GM23338 (cell line): ENCODE results near the gene CFAP298. TPM values are rescaled to one million over a fixed set of nuclear protein-coding genes. Genes with fewer than 3 reads are reported as not detected.

Experiments used
- ATAC-seq: fragments of 200-7000 bp; cut with Tn5 transposase; 3 replicates; pipeline ENCODE4 v1.9.1; 2020
- DNase-seq: peaks from one replicate; pipeline ENCODE4 v3.0.0-alpha.2; 2015; ENCODE audit warnings: low spot score
- H2AFZ ChIP-seq: fragments of 200-600 bp; sonication (generic); 2 replicates; pipeline ENCODE4 v1.8.0; 2016; ENCODE audit warnings: antibody characterized with exemption, mild to moderate bottlenecking, moderate library complexity
- H3F3A ChIP-seq: fragments of 200-600 bp; sonication (generic); replicated peaks from 2 replicates; pipeline ENCODE4 v1.8.0; 2017; ENCODE audit warnings: antibody characterized with exemption, mixed run types, low read depth
- H3K27ac ChIP-seq: fragments of 200-600 bp; sonication (generic); 2 replicates; pipeline ENCODE4 v1.6.1; 2016; ENCODE audit warnings: low read depth
- H3K27me3 ChIP-seq: fragments of 200-600 bp; sonication (generic); 2 replicates; pipeline ENCODE4 v1.8.0; 2016; ENCODE audit warnings: mild to moderate bottlenecking, mixed run types, moderate library complexity; ENCODE audit not compliant: insufficient read depth
- H3K36me3 ChIP-seq: fragments of 200-600 bp; sonication (generic); 2 replicates; pipeline ENCODE4 v1.8.0; 2016; ENCODE audit warnings: mild to moderate bottlenecking; ENCODE audit not compliant: insufficient read depth
- H3K4me1 ChIP-seq: fragments of 200-600 bp; sonication (generic); 2 replicates; pipeline ENCODE4 v1.8.0; 2016; ENCODE audit warnings: mild to moderate bottlenecking, moderate library complexity; ENCODE audit not compliant: insufficient read depth
- H3K4me2 ChIP-seq: fragments of 200-600 bp; sonication (generic); 2 replicates; pipeline ENCODE4 v1.7.1; 2017; ENCODE audit warnings: mixed run types
- H3K4me3 ChIP-seq: fragments of 200-600 bp; sonication (generic); 2 replicates; pipeline ENCODE4 v1.6.1; 2016; ENCODE audit warnings: mixed run types
- H3K79me2 ChIP-seq: fragments of 200-600 bp; sonication (generic); replicated peaks from 2 replicates; pipeline ENCODE4 v1.8.0; 2017; ENCODE audit warnings: mild to moderate bottlenecking; ENCODE audit not compliant: insufficient read depth
- H3K9me2 ChIP-seq: fragments of 200-600 bp; sonication (generic); 2 replicates; pipeline ENCODE4 v1.8.0; 2017; ENCODE audit not compliant: insufficient read depth
- H4K20me1 ChIP-seq: fragments of 200-600 bp; sonication (generic); replicated peaks from 2 replicates; pipeline ENCODE4 v1.8.0; 2017; ENCODE audit warnings: mild to moderate bottlenecking; ENCODE audit not compliant: insufficient read depth
- H3K27ac Mint-ChIP-seq: 2 replicates; pipeline ENCODE4 v1.8.0; 2020; ENCODE audit warnings: inconsistent platforms, mild to moderate bottlenecking, moderate library complexity, mixed read lengths
- H3K27me3 Mint-ChIP-seq: 3 replicates; pipeline ENCODE4 v1.8.0; 2022; ENCODE audit warnings: low read depth, mild to moderate bottlenecking, moderate library complexity, mixed read lengths, inconsistent platforms; ENCODE audit not compliant: insufficient read depth, poor library complexity
- H3K36me3 Mint-ChIP-seq: 3 replicates; pipeline ENCODE4 v1.8.0; 2021; ENCODE audit warnings: low read depth, mild to moderate bottlenecking, inconsistent platforms, moderate library complexity, mixed read lengths
- H3K4me1 Mint-ChIP-seq: 3 replicates; pipeline ENCODE4 v1.8.0; 2020; ENCODE audit warnings: mild to moderate bottlenecking, inconsistent platforms, mixed read lengths
- H3K4me3 Mint-ChIP-seq: 3 replicates; pipeline ENCODE4 v1.8.0; 2021; ENCODE audit warnings: moderate library complexity, mild to moderate bottlenecking, inconsistent platforms, mixed read lengths
- H3K9me3 Mint-ChIP-seq: 3 replicates; pipeline ENCODE4 v1.8.0; 2020; ENCODE audit warnings: moderate library complexity, mild to moderate bottlenecking, inconsistent platforms, mixed read lengths
- EZH2phosphoT487 ChIP-seq: fragments of 200-600 bp; sonication (generic); IDR thresholded peaks from one replicate; pipeline ENCODE4 v1.8.1; 2018; ENCODE audit warnings: antibody characterized with exemption; ENCODE audit not compliant: unreplicated experiment
- POLR2AphosphoS5 ChIP-seq: IDR thresholded peaks from 2 replicates; pipeline ENCODE4 v1.6.1; 2016; ENCODE audit warnings: antibody characterized with exemption, low read depth
- REST ChIP-seq: IDR thresholded peaks from one replicate; pipeline ENCODE4 v1.6.1; 2018; ENCODE audit warnings: antibody characterized with exemption; ENCODE audit not compliant: unreplicated experiment
- STAT1 ChIP-seq: IDR thresholded peaks from one replicate; pipeline ENCODE4 v1.6.1; 2016; ENCODE audit warnings: antibody characterized with exemption; ENCODE audit not compliant: unreplicated experiment
- ZNF114 ChIP-seq: fragments of 250-450 bp; sonication (Bioruptor Pico); IDR thresholded peaks from 2 replicates; pipeline ENCODE4 v1.5.0; 2020; ENCODE audit warnings: mild to moderate bottlenecking, moderate library complexity
- polyA plus RNA-seq: library from polyadenylated mRNA; unstranded; fragments of >200 nt; fragmentation: Nextera tagmentation; extraction: Ambion mirVana; gene quantifications from 2 replicates; pipeline ENCODE4 v1.2.1, GENCODE V29; 2016
- total RNA-seq: library from RNA; depleted of rRNA; stranded (reverse); fragments of >200 nt; shearing (Covaris generic); gene quantifications from 2 replicates; pipeline ENCODE4 v1.2.3, GENCODE V29; 2014
- TF ChIP-seq, protein P1 (sequence below): IDR thresholded peaks from 2 replicates; pipeline ENCODE4 v1.6.1; 2016; ENCODE audit warnings: antibody characterized with exemption

CFAP298 gene
- total and polyA plus RNA-seq, 2 experiments from 2014 or later: 46.6 to 157 TPM

DNA sequence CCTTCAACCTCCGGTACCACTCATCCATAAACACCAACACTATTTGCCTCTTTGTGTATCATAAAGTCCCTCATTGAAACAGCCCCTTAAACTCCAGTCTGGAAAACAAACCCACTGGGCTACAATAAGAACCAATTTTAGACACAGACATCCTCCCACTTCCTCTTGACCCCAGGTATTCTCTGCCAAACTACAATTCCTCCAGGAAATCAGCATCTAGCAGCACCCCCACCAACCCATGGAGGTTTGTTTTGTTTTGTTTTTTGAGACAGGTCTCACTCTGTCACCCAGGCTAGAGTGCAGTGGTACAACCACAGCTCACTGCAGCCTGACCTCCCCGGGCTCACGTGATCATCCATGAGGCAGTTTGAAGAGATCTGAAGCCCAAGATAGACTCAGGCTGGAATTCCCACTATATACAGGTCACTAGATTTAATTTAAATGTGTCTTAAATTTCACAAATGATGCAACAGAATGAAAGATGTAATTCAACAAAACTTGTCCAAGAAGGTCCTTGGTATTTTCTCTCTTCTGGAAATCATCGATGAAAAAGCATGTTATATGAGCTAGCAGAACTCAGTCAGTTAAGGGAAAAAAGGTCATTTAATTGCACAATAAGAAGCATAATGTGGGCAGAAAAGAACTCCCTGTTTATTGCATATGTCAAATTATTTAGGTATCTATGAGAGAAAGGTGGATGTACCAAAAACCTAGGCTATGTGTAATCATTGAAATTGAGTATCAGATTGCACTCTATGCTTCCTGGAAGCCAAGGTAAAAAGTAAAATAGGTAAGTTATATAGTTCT is 57.1 kb downstream of the CFAP298 start:
- no peaks in the 10 kb centered on the region for H3K79me2 ChIP-seq
- H3K9me2 ChIP-seq: no peaks in the 10 kb centered on the region; the same call in 1 of the 2 replicates
- H4K20me1 ChIP-seq: no peaks in the 10 kb centered on the region
- H3K4me2 ChIP-seq: no peak overlapping the region
- H3K36me3 ChIP-seq: no peaks in the 10 kb centered on the region
- H3K27me3 Mint-ChIP-seq: peaks cover 9% of the 10 kb centered on the region
- peaks cover 12% of the 10 kb centered on the region for H3K4me1 ChIP-seq
- H3K27ac Mint-ChIP-seq: no peak overlapping the region
- TF ChIP-seq POLR2AphosphoS5: no peak
- no peak for TF ChIP-seq STAT1
- TF ChIP-seq, protein P1, sequence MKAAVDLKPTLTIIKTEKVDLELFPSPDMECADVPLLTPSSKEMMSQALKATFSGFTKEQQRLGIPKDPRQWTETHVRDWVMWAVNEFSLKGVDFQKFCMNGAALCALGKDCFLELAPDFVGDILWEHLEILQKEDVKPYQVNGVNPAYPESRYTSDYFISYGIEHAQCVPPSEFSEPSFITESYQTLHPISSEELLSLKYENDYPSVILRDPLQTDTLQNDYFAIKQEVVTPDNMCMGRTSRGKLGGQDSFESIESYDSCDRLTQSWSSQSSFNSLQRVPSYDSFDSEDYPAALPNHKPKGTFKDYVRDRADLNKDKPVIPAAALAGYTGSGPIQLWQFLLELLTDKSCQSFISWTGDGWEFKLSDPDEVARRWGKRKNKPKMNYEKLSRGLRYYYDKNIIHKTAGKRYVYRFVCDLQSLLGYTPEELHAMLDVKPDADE: no peak
- TF ChIP-seq ZNF114 (CRISPR knock-in tag): no peak
- H2AFZ ChIP-seq: no peak overlapping the region
- no peaks in the 10 kb centered on the region for H3K9me3 Mint-ChIP-seq
- no peaks in the 10 kb centered on the region for H3K27me3 ChIP-seq
- H3K4me1 Mint-ChIP-seq: peaks cover 33% of the 10 kb centered on the region
- ATAC-seq (no peak), DNase-seq (no peak)
- no peak overlapping the region for H3K27ac ChIP-seq
- no peak overlapping the region for H3K4me3 Mint-ChIP-seq
- H3K4me3 ChIP-seq: no peak overlapping the region
- H3F3A ChIP-seq: 0 out of 2 replicates have a peak, but pooled peaks cover 2% of the 10 kb centered on the region
- H3K36me3 Mint-ChIP-seq: no peaks in the 10 kb centered on the region

DNA sequence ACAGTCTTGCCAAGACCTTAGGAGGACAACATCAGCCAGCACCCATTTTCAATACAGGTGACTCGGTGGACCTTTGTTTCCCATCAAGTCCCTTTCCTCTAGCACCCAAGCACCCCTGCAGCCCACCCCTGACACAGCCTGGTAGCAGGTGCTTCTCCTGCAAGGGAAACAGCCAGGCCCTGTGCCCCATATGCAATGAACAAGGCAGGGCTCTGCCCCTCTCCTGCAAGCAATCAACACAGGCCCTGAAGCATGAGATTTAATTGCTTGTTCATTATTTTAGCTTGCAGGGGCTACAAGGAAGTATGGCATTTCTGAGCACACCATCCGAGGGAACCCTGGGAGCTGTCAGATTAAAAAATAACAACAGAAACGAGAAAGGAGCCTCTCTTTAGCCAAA is 62.3 kb downstream of the CFAP298 start:
- Histone ChIP-seq H4K20me1 (no peaks in the 10 kb centered on the region), H3K79me2 (no peaks in the 10 kb centered on the region), H3K4me1 (no peaks in the 10 kb centered on the region; the same call in 1 of the 2 replicates), H3K27ac (no peak overlapping the region), H3K4me2 (no peak overlapping the region), H3K27me3 (no peaks in the 10 kb centered on the region), H3K9me2 (no peaks in the 10 kb centered on the region), H3F3A (0 out of 2 replicates have a peak, but pooled peaks cover 2% of the 10 kb centered on the region), H3K4me3 (no peak overlapping the region), H2AFZ (no peak overlapping the region), H3K36me3 (no peaks in the 10 kb centered on the region)
- H3K4me1 Mint-ChIP-seq: peaks cover 12% of the 10 kb centered on the region
- H3K27me3 Mint-ChIP-seq: peaks cover 4% of the 10 kb centered on the region
- H3K4me3 Mint-ChIP-seq: no peak overlapping the region
- H3K36me3 Mint-ChIP-seq: no peaks in the 10 kb centered on the region
- TF ChIP-seq REST (no peak), EZH2phosphoT487 (no peak)
- no peak overlapping the region for H3K27ac Mint-ChIP-seq
- no peaks in the 10 kb centered on the region for H3K9me3 Mint-ChIP-seq
- ATAC-seq (no peak), DNase-seq (no peak)
